Gastroesophageal sphincter (tissue), 4 donors: ENCODE data around the gene CDC42EP3. TPM values are rescaled to one million over a fixed set of nuclear protein-coding genes. Genes with fewer than 3 reads are reported as not detected.

Experiments used
- ATAC-seq: fragments of 150-250 bp; one replicate; pipeline ENCODE4 v1.9.1; 2016; ENCODE audit warnings: mild to moderate bottlenecking, moderate library complexity
- H3K27ac ChIP-seq, 4 donors: fragments of 200-600 bp; sonication (generic) in 3 of 4; 1 replicate in 3 of 4; 2 replicates in 1 of 4; pipeline ENCODE4 v1.5.1; 2016 to 2019
- H3K27me3 ChIP-seq: fragments of 200-600 bp; sonication (generic); one replicate; pipeline ENCODE4 v1.5.1; 2019
- H3K36me3 ChIP-seq, 2 donors: fragments of 200-600 bp; sonication (generic); one replicate each; pipeline ENCODE4 v1.5.1; 2019; ENCODE audit warnings: control low read depth in 1 of 2
- H3K4me1 ChIP-seq, 3 donors: fragments of 200-600 bp; sonication (generic); 1 replicate in 2 of 3; 2 replicates in 1 of 3; pipeline ENCODE4 v1.5.1; 2016 to 2019; ENCODE audit warnings: control low read depth in 2 of 3
- H3K4me3 ChIP-seq, 2 donors: fragments of 200-600 bp; sonication (generic); one replicate each; pipeline ENCODE4 v1.5.1; 2019; ENCODE audit warnings: mild to moderate bottlenecking in 1 of 2, moderate library complexity in 1 of 2
- H3K9me3 ChIP-seq, 3 donors: fragments of 200-600 bp; sonication (generic); one replicate each; pipeline ENCODE4 v1.5.1; 2017 to 2019; ENCODE audit warnings: control low read depth in 2 of 3
- CTCF ChIP-seq, 4 experiments: fragments of 200-600 bp in 2 of 4; fragments of 450-650 bp in 2 of 4; sonication (generic) in 1 of 4; IDR thresholded peaks; one replicate each; pipeline ENCODE4 v1.5.1; 2017 to 2019; ENCODE audit warnings: antibody characterized with exemption in 4 of 4, mild to moderate bottlenecking in 2 of 4, moderate library complexity in 2 of 4
- EP300 ChIP-seq: sonication (generic); formaldehyde crosslinking; IDR thresholded peaks from one replicate; pipeline ENCODE4 v1.6.1; 2017; ENCODE audit warnings: antibody characterized with exemption, mild to moderate bottlenecking
- POLR2A ChIP-seq, 2 donors: fragments of 450-650 bp; IDR thresholded peaks; one replicate each; pipeline ENCODE4 v1.6.1; 2017; ENCODE audit warnings: antibody characterized with exemption in 2 of 2, mild to moderate bottlenecking in 2 of 2, moderate library complexity in 1 of 2
- POLR2AphosphoS5 ChIP-seq: sonication (generic); formaldehyde crosslinking; IDR thresholded peaks from one replicate; pipeline ENCODE4 v1.6.1; 2017; ENCODE audit warnings: antibody characterized with exemption
- WGBS, 2 donors: methylation state at CpG; one replicate each; pipeline ENCODE4 v1.1.5; 2018; ENCODE audit warnings: low coverage in 1 of 2; 5-methylcytosine and 5-hydroxymethylcytosine counted together
- total RNA-seq, 4 donors: library from RNA; depleted of rRNA; stranded (reverse); fragments of >200 nt; gene quantifications; one replicate each; pipeline ENCODE4 v1.1.0, GENCODE V29; 2016

The CDC42EP3 gene
- total RNA-seq, 4 donors from 2014 or later, result 39.4 to 198 (median 87.4) TPM

DNA sequence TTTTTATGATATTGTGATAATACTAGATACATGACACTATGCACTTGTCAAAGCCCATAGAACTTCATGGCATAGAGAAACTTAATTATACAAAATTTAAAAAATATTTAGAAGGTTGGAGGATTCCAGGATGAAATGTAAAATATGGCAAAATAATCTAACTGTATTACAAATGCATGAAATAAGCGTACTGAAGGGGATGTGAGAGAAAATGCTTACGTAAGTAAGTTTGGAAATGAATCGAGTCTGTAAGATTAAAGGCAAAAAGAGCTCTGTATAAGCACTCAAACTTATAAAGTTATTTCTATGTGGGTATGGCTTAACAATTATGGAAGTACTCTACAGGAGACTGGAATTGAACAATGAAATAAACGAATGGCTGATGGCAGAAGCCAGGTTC, 13.4 kb upstream of the CDC42EP3 start:
- H3K36me3 ChIP-seq, result no peaks in the 10 kb centered on the region
- WGBS, 2 donors, result 90% methylated on average over 3 to 4 of the region's 4 CpGs
- H3K4me1 ChIP-seq, result peaks cover 0 to 16% (median 4%) of the 10 kb centered on the region in 3 donors
- TF ChIP-seq POLR2A (IDR thresholded peaks at IDR 0.05) (no peak), EP300 (no peak), CTCF (IDR thresholded peaks at IDR 0.05) (no peak), POLR2AphosphoS5 (no peak)
- no peak overlapping the region for H3K4me3 ChIP-seq
- no peak overlapping the region for H3K27ac ChIP-seq
- ATAC-seq, result no peak
- no peaks in the 10 kb centered on the region for H3K27me3 ChIP-seq
- H3K9me3 ChIP-seq, result no peaks in the 10 kb centered on the region

GRCh38 chr2:37683921-37684780, 12.7 kb upstream of the CDC42EP3 start:
- Histone ChIP-seq H3K9me3 (no peaks in the 10 kb centered on the region), H3K4me3 (no peak overlapping the region), H3K4me1 (peaks cover 0 to 10% (median 4%) of the 10 kb centered on the region in 3 donors), H3K36me3 (no peaks in the 10 kb centered on the region), H3K27ac (no peak overlapping the region), H3K27me3 (no peaks in the 10 kb centered on the region)
- TF ChIP-seq CTCF (IDR thresholded peaks at IDR 0.05), result no peak
- no peak for TF ChIP-seq POLR2A (IDR thresholded peaks at IDR 0.05)
- no peak for TF ChIP-seq EP300
- TF ChIP-seq POLR2AphosphoS5, result no peak
- WGBS, 2 donors, result 69 to 82% methylated on average over 6 of the region's 6 CpGs
- no peak for ATAC-seq

DNA sequence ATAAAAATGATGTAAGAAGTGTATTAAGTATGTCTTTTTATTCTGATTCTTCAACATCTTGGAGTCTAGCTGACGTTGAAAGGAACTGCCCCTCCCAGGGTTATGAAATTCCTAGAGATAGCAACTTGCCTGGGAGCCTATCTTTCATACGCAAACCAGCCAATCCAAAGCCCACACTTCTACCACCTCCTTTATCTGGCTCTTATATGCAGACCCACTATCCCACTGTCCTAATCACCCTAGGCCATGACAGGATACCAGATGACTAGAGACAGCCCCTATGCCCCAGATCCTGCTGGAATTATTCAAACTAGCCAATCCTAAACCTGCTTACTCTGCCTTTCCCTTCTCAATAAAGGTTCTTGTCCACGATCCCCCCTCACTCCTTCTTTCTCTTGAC, 11.8 kb upstream of the CDC42EP3 start:
- WGBS, 2 donors, result 88 to 91% methylated on average over 3 of the region's 3 CpGs
- TF ChIP-seq CTCF (IDR thresholded peaks at IDR 0.05) (no peak), POLR2A (IDR thresholded peaks at IDR 0.05) (no peak), EP300 (no peak), POLR2AphosphoS5 (no peak)
- ATAC-seq, result no peak
- Histone ChIP-seq H3K4me1 (peaks cover 0 to under 1% (median 0%) of the 10 kb centered on the region in 3 donors), H3K4me3 (no peak overlapping the region), H3K27ac (no peak overlapping the region), H3K36me3 (no peaks in the 10 kb centered on the region), H3K9me3 (no peaks in the 10 kb centered on the region), H3K27me3 (no peaks in the 10 kb centered on the region)

GRCh38 chr2:37682473-37682872, 11.0 kb upstream of the CDC42EP3 start:
- no peaks in the 10 kb centered on the region for H3K4me1 ChIP-seq
- 78 to 91% methylated on average over 2 to 4 of the region's 4 CpGs for WGBS, 2 donors
- no peaks in the 10 kb centered on the region for H3K36me3 ChIP-seq
- TF ChIP-seq POLR2A (IDR thresholded peaks at IDR 0.05) (no peak), POLR2AphosphoS5 (no peak), CTCF (IDR thresholded peaks at IDR 0.05) (no peak), EP300 (no peak)
- H3K4me3 ChIP-seq, result no peak overlapping the region
- no peak for ATAC-seq
- no peaks in the 10 kb centered on the region for H3K27me3 ChIP-seq
- H3K9me3 ChIP-seq, result no peaks in the 10 kb centered on the region
- H3K27ac ChIP-seq, result no peak overlapping the region

DNA sequence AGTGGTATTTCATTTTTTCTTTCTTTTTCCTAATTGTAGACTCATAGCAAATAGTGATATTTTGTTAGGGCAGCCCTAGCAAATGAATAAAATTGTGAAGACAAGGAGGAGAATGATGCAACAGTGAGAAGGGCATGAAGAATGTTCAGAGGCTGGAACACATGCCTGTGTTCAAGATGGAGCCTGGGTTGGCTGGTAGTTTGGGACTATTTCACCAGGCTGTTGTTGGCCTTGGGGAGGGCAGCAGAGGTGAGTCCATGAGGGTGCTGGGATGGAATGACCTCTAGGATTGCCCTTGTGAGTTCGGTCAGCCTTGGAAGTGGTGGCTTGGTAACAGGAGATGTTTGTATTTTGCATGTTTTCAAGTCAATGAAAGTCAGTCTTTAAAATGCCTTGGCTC, 10.1 kb upstream of the CDC42EP3 start:
- ATAC-seq, result no peak
- no peak overlapping the region for H3K27ac ChIP-seq
- H3K36me3 ChIP-seq, result no peaks in the 10 kb centered on the region
- 86 to 100% methylated on average over 1 of the region's 1 CpG for WGBS, 2 donors
- H3K9me3 ChIP-seq, result no peaks in the 10 kb centered on the region
- TF ChIP-seq EP300 (no peak), POLR2AphosphoS5 (no peak), POLR2A (IDR thresholded peaks at IDR 0.05) (no peak), CTCF (IDR thresholded peaks at IDR 0.05) (no peak)
- H3K27me3 ChIP-seq, result no peaks in the 10 kb centered on the region
- H3K4me3 ChIP-seq, result no peak overlapping the region
- no peaks in the 10 kb centered on the region for H3K4me1 ChIP-seq
